ENCODE measurements around the gene SERGEF. TPM values are rescaled to one million over a fixed set of nuclear protein-coding genes. Genes with fewer than 3 reads are reported as not detected.

Gene SERGEF
- total and polyA plus RNA-seq, 10 donors = 29.0 to 55.5 (median 38.8) TPM

- no peak for DNase-seq
- WGBS, 5 donors = 65 to 88% (median 75%) methylated on average over 1 of the region's 1 CpG
- Histone ChIP-seq H3K36me3 (peaks cover 0 to 99% (median 28%) of the 10 kb centered on the region in 6 donors), H3K27me3 (replicated peaks in 1 of 7) (no peaks in the 10 kb centered on the region), H3K27ac (no peak overlapping the region), H3K4me3 (no peak overlapping the region), H3K4me1 (peaks cover 0 to 6% (median 0%) of the 10 kb centered on the region in 6 donors), H3K9me3 (no peaks in the 10 kb centered on the region)
- TF ChIP-seq POLR2AphosphoS5 (IDR thresholded peaks at IDR 0.05) (no peak), POLR2A (IDR thresholded peaks at IDR 0.05) (no peak)
- TF ChIP-seq, protein P1, sequence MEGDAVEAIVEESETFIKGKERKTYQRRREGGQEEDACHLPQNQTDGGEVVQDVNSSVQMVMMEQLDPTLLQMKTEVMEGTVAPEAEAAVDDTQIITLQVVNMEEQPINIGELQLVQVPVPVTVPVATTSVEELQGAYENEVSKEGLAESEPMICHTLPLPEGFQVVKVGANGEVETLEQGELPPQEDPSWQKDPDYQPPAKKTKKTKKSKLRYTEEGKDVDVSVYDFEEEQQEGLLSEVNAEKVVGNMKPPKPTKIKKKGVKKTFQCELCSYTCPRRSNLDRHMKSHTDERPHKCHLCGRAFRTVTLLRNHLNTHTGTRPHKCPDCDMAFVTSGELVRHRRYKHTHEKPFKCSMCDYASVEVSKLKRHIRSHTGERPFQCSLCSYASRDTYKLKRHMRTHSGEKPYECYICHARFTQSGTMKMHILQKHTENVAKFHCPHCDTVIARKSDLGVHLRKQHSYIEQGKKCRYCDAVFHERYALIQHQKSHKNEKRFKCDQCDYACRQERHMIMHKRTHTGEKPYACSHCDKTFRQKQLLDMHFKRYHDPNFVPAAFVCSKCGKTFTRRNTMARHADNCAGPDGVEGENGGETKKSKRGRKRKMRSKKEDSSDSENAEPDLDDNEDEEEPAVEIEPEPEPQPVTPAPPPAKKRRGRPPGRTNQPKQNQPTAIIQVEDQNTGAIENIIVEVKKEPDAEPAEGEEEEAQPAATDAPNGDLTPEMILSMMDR (IDR thresholded peaks at IDR 0.05 in 8 of 11, conservative IDR thresholded peaks at IDR 0.05 in 3 of 11) = no peak
- intact Hi-C loops (cut with DNase I; ENCODE audit: low total_unique reads) = no loop called here
Observed at GRCh38 chr11:17950644-17951043, 62.2 kb downstream of the SERGEF start.

GRCh38 chr11:17948296-17948695 is 64.6 kb downstream of the SERGEF start:
- TF ChIP-seq, protein P1 (IDR thresholded peaks at IDR 0.05 in 8 of 11, conservative IDR thresholded peaks at IDR 0.05 in 3 of 11) = no peak
- TF ChIP-seq POLR2AphosphoS5 (IDR thresholded peaks at IDR 0.05) = no peak
- TF ChIP-seq POLR2A (IDR thresholded peaks at IDR 0.05) = no peak
- no peak overlapping the region for H3K27ac ChIP-seq
- no peaks in the 10 kb centered on the region for H3K27me3 ChIP-seq (replicated peaks in 1 of 7)
- peaks cover 0 to 98% (median 25%) of the 10 kb centered on the region in 6 donors for H3K36me3 ChIP-seq
- no peak for DNase-seq
- no peaks in the 10 kb centered on the region for H3K4me1 ChIP-seq
- no peak overlapping the region for H3K4me3 ChIP-seq
- peaks cover 0 to 17% (median 12%) of the 10 kb centered on the region in 8 donors for H3K9me3 ChIP-seq
- 79 to 94% (median 88%) methylated on average over 6 of the region's 6 CpGs for WGBS, 5 donors
- intact Hi-C loops (cut with DNase I; ENCODE audit: low total_unique reads) = no loop called here

GRCh38 chr11:17939542-17939941 is 73.3 kb downstream of the SERGEF start:
- peaks cover 0 to 32% (median 9%) of the 10 kb centered on the region in 6 donors for H3K36me3 ChIP-seq
- H3K9me3 ChIP-seq = peaks cover 0 to 16% (median 14%) of the 10 kb centered on the region in 8 donors
- DNase-seq = no peak
- TF ChIP-seq POLR2AphosphoS5 (IDR thresholded peaks at IDR 0.05) = no peak
- no peak for TF ChIP-seq POLR2A (IDR thresholded peaks at IDR 0.05)
- TF ChIP-seq, protein P1 (IDR thresholded peaks at IDR 0.05 in 8 of 11, conservative IDR thresholded peaks at IDR 0.05 in 3 of 11) = no peak
- H3K27me3 ChIP-seq (replicated peaks in 1 of 7) = no peaks in the 10 kb centered on the region
- no peak overlapping the region for H3K27ac ChIP-seq
- no peak overlapping the region for H3K4me3 ChIP-seq
- no peaks in the 10 kb centered on the region for H3K4me1 ChIP-seq
- WGBS, 5 donors = 76 to 100% (median 84%) methylated on average over 1 of the region's 1 CpG
- intact Hi-C loops (cut with DNase I; ENCODE audit: low total_unique reads) = no loop called here

DNA sequence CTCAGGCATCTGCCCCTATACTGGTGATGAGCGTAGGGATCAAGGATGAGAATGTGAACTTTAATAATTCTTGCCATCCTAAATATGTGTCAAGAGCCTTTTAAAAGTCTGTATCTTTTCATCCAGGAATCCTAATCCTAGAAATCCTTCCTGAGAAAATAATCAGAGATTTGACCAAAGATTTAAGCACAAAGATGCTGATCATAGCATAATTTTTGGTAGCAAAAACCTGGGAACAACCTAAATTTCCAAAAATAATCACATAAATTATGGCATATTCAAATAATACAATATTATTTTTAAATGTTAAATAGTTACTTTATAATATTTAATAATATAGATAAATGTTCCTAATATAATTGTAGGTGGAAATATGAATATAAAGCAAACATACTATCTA is 76.1 kb downstream of the SERGEF start:
- intact Hi-C loops (cut with DNase I; ENCODE audit: low total_unique reads) = no loop called here
- peaks cover 0 to 5% (median 0%) of the 10 kb centered on the region in 8 donors for H3K9me3 ChIP-seq
- H3K4me3 ChIP-seq = no peak overlapping the region
- peaks cover 0 to 38% (median 2%) of the 10 kb centered on the region in 6 donors for H3K36me3 ChIP-seq
- H3K27ac ChIP-seq = no peak overlapping the region
- no peaks in the 10 kb centered on the region for H3K27me3 ChIP-seq (replicated peaks in 1 of 7)
- WGBS, 5 donors = 88 to 100% (median 94%) methylated on average over 1 of the region's 1 CpG
- TF ChIP-seq, protein P1 (IDR thresholded peaks at IDR 0.05 in 8 of 11, conservative IDR thresholded peaks at IDR 0.05 in 3 of 11) = no peak
- TF ChIP-seq POLR2A (IDR thresholded peaks at IDR 0.05) (no peak), POLR2AphosphoS5 (IDR thresholded peaks at IDR 0.05) (no peak)
- no peak for DNase-seq
- no peaks in the 10 kb centered on the region for H3K4me1 ChIP-seq

Data from spleen (tissue), 11 donors.